ENCODE results near the gene BCL2L1.
A peak's percentile ranks its signal among the peaks of the same experiment; 100 is the strongest.

BCL2L1 gene

DNA sequence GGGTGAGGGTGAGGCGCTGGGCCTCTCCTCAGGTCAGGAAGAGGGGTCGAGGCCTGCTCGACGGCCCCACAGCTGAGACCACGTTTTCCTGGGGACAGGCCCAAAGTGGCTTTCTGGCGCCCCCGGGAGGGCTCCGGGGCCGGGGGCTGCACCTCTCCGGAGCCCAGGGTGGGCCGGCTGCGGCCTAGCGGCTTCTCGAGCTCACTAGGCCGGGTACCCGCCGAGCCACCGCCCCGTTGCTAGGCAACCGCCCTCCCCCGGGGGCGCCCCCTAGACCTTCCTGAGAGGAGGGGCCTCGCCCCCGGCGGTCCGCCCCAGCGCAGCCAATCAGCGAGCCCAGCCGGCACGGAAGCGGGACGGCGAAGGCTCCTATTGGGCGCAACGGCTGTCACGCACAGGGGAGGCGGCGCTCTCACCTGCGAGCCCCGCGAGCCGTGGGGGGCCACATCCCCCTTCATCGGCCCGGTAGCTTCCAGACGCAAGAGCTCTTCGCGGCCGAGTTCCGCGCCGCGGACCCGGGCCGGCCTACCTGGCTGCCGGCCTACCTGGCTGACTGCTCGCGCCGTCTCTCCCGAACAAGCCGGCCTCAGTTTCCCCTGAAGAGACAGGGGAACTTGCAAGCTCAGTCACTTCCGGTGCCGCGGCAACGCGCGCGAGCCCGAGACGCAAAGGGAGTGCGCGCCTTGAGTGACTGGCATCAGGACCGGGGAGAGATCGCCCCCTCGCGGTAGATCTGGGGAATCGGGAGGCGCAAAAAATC lies 831 bp upstream of the BCL2L1 start:
- Histone ChIP-seq H3K27me3 (ENCODE audit: low read depth, low read length) (no peaks in the 10 kb centered on the region), H2AFZ (ENCODE audit: low read depth, low read length) (peak overlapping the region; percentile 60), H3K9ac (ENCODE audit: low read length) (peak overlapping the region; percentile 99), H3K4me1 (ENCODE audit: low read length) (peaks cover 45% of the 10 kb centered on the region), H3K9me3 (ENCODE audit: insufficient read depth, low read length) (no peaks in the 10 kb centered on the region), H3K79me2 (ENCODE audit: low read length) (peaks cover 47% of the 10 kb centered on the region), H3K27ac (ENCODE audit: low read length) (peak overlapping the region; percentile 90), H4K20me1 (ENCODE audit: insufficient read depth, low read length) (peaks cover 5% of the 10 kb centered on the region; the same call in 1 of the 2 replicates), H3K4me2 (ENCODE audit: low read length) (peak overlapping the region; percentile 95), H3K4me3 (ENCODE audit: low read length) (peak overlapping the region; percentile 91), H3K36me3 (replicated peaks; ENCODE audit: low read depth, low read length) (peaks cover 22% of the 10 kb centered on the region)
- TF ChIP-seq, protein P1, sequence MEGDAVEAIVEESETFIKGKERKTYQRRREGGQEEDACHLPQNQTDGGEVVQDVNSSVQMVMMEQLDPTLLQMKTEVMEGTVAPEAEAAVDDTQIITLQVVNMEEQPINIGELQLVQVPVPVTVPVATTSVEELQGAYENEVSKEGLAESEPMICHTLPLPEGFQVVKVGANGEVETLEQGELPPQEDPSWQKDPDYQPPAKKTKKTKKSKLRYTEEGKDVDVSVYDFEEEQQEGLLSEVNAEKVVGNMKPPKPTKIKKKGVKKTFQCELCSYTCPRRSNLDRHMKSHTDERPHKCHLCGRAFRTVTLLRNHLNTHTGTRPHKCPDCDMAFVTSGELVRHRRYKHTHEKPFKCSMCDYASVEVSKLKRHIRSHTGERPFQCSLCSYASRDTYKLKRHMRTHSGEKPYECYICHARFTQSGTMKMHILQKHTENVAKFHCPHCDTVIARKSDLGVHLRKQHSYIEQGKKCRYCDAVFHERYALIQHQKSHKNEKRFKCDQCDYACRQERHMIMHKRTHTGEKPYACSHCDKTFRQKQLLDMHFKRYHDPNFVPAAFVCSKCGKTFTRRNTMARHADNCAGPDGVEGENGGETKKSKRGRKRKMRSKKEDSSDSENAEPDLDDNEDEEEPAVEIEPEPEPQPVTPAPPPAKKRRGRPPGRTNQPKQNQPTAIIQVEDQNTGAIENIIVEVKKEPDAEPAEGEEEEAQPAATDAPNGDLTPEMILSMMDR (IDR thresholded peaks at IDR 0.05; ENCODE audit: low read depth, low read length): peak; percentile 96
- no peak for TF ChIP-seq EZH2phosphoT487 (IDR thresholded peaks at IDR 0.05; ENCODE audit: low read depth)

- Histone ChIP-seq H3K4me3 (ENCODE audit: low read length) (peak overlapping the region; percentile 91), H3K27me3 (ENCODE audit: low read depth, low read length) (no peaks in the 10 kb centered on the region), H3K36me3 (replicated peaks; ENCODE audit: low read depth, low read length) (peaks cover 23% of the 10 kb centered on the region), H3K27ac (ENCODE audit: low read length) (peak overlapping the region; percentile 90), H3K79me2 (ENCODE audit: low read length) (peaks cover 51% of the 10 kb centered on the region), H3K4me1 (ENCODE audit: low read length) (peaks cover 49% of the 10 kb centered on the region), H3K9me3 (ENCODE audit: insufficient read depth, low read length) (no peaks in the 10 kb centered on the region), H3K9ac (ENCODE audit: low read length) (peak overlapping the region; percentile 99), H2AFZ (ENCODE audit: low read depth, low read length) (peak overlapping the region; percentile 41), H4K20me1 (ENCODE audit: insufficient read depth, low read length) (peaks cover 5% of the 10 kb centered on the region; the same call in 1 of the 2 replicates), H3K4me2 (ENCODE audit: low read length) (peak overlapping the region; percentile 95)
- TF ChIP-seq EZH2phosphoT487 (IDR thresholded peaks at IDR 0.05; ENCODE audit: low read depth): no peak
- TF ChIP-seq, protein P1 (IDR thresholded peaks at IDR 0.05; ENCODE audit: low read depth, low read length): no peak; the same call in 1 of the 2 replicates
Observed at GRCh38 chr20:31723069-31723318, 326 bp upstream of the BCL2L1 start.

GRCh38 chr20:31721408-31722256 lies 1.0 kb downstream of the BCL2L1 start:
- peak overlapping the region; percentile 90 for H3K27ac ChIP-seq (ENCODE audit: low read length)
- H3K79me2 ChIP-seq (ENCODE audit: low read length): peaks cover 62% of the 10 kb centered on the region
- peak overlapping the region; percentile 99 for H3K9ac ChIP-seq (ENCODE audit: low read length)
- TF ChIP-seq EZH2phosphoT487 (IDR thresholded peaks at IDR 0.05; ENCODE audit: low read depth): no peak
- TF ChIP-seq, protein P1 (IDR thresholded peaks at IDR 0.05; ENCODE audit: low read depth, low read length): no peak
- peak overlapping the region; percentile 91 for H3K4me3 ChIP-seq (ENCODE audit: low read length)
- H3K36me3 ChIP-seq (replicated peaks; ENCODE audit: low read depth, low read length): peaks cover 25% of the 10 kb centered on the region
- peaks cover 61% of the 10 kb centered on the region for H3K4me1 ChIP-seq (ENCODE audit: low read length)
- H4K20me1 ChIP-seq (ENCODE audit: insufficient read depth, low read length): peaks cover 5% of the 10 kb centered on the region; the same call in 1 of the 2 replicates
- H3K9me3 ChIP-seq (ENCODE audit: insufficient read depth, low read length): no peaks in the 10 kb centered on the region
- no peaks in the 10 kb centered on the region for H3K27me3 ChIP-seq (ENCODE audit: low read depth, low read length)
- no peak overlapping the region for H2AFZ ChIP-seq (ENCODE audit: low read depth, low read length)
- peak overlapping the region; percentile 95 for H3K4me2 ChIP-seq (ENCODE audit: low read length)

All from OCI-LY3 (cell line).